Urothelium cell line (cell line): ENCODE results near the gene KCNK15.

Source experiments
- DNase-seq: peaks from one replicate; pipeline ENCODE4 v3.0.0; 2011; ENCODE audit warnings: low spot score, mixed read lengths
- FAIRE-seq: peaks from 2 replicates; lab custom pipeline; 2011; peaks lifted over from hg19 to GRCh38; lab: Jason Lieb, UNC

The KCNK15 gene

DNA sequence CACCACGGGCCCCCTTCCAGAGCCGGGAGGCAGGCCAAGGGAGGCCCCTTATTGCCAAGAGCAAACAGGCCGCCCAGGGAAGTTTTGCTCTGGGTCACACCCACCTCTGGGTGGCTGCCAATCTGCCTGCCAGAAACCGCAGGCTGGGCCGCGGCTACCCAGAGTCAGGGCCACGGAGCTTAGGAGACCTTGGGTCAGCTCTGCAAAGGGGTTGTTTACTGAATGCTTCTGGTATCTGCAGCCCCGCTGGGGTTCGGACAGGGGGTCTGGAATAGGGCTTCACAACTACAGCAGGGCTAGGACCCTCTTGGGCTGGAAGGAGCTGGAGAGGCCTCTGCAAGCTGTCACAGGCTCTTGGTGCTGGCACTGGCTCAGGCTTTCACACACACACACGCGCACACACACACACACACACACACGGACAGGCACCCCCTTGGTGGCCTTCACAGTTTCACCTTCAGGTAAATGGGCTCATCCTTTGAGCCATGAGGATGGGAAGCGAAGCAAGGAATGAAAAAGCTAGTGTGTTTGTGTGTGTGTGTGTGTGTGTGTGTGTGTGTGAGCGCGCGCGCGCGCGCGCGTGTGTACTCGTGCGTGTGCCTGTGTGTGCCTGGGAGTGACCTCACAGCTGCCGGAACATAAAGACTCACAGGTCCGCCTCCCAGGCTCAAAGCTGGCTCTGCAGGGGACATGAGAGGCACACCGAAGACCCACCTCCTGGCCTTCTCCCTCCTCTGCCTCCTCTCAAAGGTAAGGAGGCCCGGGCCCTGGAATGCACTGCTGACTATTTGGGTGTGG, 30.8 kb upstream of the KCNK15 start, which contains the start of gene CCN5:
Gene CCN5, plus strand, starts transcription at position 669 of the 798 bp plus-strand sequence. Its CDS starts 22 bp downstream, at position 691.
- DNase-seq: peak; percentile 94
- no peak for FAIRE-seq

DNA sequence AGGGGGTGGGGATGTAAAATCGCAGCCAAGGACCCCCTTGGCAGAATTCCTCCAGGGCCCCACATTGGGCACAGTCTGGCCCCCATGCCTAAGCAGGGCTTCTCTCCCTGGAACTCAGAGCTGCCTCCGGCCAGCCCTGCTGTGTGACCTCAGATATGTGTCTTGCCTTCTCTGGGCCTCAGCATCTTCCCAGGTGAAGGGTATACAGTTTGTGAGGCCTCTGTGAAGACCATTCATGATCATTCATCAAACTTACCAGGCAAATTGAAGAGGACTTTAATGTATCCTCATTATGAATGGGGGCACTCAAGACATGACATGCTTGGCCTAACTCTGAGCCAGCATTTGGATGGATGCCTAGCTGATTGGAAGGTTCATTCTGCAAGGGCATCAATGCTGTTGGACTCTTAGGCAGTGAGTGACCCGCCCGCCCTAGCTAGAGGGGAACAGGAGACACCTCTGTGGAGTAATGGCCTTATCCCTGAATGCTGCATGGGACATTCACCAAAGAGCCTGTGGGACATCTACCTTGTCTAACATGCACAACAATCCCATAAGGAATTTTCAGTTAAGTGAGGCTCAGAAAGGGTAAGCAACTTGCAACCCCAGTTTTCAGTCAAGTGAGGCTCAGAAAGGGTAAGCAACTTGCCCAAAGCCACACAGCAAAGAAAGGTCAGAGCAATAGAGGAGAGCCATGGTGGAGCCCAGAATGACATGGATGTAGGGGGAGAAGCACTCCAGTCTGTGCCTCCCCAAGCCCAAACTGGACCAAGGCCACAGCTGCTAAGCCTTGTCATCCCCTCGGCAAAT, 30.0 kb upstream of the KCNK15 start:
- DNase-seq (no peak), FAIRE-seq (no peak)

DNA sequence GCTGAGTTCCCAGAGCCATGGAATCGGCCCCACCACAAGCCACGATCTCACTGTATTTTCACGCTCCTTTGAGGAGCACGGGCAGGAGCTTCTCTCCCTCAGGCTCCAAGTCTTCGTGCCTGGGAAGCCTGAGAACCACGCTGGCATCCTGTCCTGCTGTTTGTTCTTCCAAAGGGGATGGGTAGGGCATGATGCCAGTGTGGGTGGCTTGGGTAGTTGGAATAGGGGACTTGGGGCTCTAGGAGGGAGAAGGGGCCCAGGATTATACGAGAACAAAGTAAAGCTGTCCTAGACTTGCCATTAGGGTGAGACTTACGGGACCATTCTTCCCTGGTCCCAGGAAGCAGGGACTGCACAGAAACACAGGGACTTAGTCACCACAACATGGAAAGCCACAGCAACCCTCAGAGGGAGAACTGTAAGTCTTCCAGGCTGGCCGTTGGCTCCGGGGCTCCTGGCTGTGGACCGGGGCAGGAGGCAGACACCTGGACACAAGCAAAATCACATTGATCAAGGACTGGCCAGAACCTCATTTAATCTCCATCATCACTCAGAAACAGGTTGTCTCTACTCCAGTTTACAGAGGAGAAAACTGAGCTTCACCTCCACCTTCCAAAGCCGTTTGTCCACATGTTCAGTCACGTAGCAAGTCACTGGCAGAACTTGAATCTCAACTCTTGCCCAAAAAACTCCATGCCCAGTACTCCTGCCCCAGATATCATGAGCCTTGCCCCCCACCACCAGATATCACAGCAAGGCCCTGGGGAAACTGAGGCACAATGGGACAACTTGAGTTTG, 29.2 kb upstream of the KCNK15 start:
- no peak for FAIRE-seq
- no peak for DNase-seq

DNA sequence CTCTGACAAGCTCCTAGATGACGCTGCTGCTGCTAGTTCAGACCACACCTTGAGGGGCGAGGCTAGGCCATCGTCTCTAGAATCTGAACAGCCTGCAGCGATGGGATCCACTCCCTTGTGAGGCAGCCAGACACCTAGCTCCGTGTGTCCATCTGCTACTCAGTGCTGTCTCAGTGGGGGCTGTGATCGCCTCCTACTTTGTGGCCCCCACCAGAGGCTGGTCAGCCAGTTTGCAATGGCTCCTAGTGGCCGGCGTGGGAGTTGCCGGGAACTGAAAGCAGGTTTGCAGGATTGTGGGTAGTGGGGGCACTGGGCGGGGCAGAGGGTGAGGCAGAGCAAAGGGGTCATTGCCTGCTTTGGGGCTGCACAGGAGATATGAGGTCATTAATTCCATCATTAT, 27.7 kb upstream of the KCNK15 start:
- DNase-seq: no peak
- no peak for FAIRE-seq

DNA sequence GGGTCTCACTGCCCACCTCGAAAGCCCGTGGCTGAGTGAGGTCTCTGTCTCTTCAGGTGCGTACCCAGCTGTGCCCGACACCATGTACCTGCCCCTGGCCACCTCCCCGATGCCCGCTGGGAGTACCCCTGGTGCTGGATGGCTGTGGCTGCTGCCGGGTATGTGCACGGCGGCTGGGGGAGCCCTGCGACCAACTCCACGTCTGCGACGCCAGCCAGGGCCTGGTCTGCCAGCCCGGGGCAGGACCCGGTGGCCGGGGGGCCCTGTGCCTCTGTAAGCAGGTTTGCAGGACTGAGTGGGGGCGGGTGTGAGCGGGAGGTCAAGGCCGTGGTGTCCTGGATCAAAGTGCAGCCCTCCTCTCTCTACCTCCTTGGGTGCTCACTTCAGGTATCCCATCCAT, 25.8 kb upstream of the KCNK15 start:
- FAIRE-seq (peak; percentile 92), DNase-seq (no peak)

DNA sequence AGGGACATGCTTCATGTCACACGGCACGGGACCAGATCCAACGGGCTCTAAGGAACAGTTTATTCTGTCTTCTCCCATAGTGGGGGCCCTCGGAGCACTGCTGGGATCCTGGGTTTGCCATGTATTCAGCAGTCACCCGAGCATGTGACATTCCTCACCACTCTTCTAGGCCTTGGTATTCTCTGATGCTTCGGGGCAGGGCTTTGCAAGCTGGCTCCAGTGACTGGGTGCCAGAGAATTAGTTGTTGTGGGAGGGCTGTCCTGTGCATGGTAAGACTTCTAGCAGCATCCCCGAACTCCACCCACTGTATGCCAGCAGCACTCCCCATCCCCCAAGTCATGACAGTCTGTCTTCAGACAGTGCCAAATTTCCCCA, 25.1 kb upstream of the KCNK15 start:
- peak; percentile 92 for DNase-seq
- FAIRE-seq: peak; percentile 93

DNA sequence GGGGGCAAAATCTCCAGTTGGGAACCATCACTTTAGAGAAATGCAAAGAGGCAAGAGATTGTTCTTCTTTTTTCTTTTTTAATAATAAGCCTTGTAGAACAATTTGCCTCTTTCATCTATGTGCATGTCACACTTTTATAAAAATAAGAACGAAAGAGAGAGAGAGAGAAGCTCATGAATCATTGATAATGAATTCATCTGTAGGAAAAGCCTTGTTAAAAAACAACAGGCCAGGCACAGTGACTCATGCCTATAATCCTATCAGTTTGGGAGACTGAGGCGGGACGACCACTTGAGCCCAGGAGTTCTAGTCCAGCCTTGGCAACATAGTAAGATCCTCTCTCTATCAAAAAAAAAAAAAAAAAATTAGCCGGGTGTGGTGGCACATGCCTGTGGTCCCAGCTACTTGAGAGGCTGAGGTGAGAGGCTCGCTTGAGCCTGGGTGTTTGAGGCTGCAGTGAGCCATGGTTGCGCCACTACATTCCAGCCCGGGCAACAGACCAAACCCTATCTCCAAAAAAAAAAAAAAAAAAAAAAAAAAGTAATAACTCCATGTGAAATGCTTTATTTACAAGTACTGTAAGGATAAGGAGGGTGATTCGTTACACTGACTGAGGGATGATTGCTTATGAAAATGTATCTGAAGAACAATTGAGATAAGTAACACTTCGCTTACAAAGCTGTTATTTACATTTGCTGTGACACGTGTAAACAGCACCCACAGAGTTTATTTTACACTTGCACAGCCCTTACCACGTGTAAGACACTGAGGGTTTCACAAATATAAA, 24.5 kb upstream of the KCNK15 start:
- DNase-seq (no peak), FAIRE-seq (no peak)

DNA sequence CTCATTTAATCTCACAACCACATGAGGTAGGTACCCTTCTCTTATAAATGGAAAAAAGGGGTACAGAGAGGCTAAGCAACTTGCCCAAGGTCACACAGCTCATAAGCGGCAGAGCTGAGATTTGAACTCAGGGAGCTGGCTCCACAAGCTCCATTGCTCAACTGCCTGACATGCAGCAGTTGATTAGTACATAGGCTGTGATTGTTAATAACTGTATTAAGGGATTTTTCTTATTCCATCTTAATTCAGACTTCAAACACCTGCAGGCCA, 23.9 kb upstream of the KCNK15 start:
- DNase-seq (no peak), FAIRE-seq (peak; percentile 59)

DNA sequence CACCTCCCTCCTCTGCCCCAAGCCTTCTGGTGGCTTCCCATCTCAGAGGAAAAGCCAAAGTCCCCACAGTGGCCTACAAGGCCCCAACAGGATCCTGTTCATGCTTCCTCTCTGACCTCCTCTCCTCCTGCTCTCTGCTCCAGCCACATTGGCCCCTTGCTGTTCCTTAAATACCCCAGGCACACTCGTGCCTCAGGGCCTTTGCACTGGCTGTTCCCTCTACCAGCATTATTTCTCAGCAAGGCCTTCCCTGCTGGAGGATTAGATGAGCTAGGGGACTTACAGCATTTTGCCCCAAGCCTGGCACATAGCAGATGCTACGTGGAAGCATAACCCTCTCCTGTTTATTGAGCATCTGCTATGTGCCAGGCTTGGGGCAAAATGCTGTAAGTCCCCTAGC, 22.7 kb upstream of the KCNK15 start:
- no peak for DNase-seq

DNA sequence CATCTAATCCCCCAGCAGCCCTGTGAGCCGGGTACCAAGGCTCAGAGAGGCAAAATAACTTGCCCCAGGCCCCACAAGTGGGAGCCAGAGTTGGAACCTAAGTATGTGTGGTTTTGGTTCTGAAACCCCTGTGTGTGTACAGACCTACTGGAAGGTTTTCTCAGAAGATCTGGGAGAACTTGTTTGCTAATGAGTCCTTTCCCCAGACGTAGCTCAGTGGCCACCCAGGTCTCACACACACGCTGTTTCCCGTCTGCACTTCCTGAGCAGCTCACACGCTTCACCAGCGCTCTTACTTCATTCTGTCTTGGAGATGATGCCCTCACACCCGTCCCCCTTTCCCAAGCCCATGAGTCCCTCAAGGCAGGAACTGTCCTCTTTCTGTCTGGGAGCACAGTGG, 22.3 kb upstream of the KCNK15 start:
- DNase-seq (no peak), FAIRE-seq (no peak)

More for the DNA sequence above, 22.7 kb upstream of the KCNK15 start:
- FAIRE-seq: peak; percentile 89

DNA sequence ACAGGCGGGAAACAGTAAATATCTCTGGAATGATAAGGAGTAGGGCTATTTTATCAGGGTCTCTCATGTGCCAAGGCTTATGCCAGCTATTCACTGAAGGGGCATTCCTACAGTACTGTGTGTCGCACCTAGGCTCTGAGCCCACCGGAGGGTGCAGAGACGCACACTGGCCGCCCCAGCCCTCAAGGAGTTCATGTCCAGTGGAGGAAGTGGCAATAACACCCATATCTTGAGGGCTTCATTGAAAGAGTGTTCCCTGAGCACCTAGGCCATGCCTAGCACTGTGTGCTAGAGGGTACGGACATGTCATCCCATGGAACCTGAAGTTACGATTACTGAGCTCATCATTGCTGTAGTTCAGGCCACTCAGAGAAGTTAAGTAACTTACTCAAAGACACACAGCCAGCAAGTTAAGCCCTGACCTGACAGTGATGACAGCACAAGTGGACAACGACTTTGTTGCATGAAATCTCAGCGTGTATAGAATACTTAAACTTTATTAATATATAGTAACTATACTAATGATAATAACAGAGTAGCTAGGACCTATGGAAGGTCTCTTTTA, 21.8 kb upstream of the KCNK15 start:
- FAIRE-seq: peak; percentile 67

DNA sequence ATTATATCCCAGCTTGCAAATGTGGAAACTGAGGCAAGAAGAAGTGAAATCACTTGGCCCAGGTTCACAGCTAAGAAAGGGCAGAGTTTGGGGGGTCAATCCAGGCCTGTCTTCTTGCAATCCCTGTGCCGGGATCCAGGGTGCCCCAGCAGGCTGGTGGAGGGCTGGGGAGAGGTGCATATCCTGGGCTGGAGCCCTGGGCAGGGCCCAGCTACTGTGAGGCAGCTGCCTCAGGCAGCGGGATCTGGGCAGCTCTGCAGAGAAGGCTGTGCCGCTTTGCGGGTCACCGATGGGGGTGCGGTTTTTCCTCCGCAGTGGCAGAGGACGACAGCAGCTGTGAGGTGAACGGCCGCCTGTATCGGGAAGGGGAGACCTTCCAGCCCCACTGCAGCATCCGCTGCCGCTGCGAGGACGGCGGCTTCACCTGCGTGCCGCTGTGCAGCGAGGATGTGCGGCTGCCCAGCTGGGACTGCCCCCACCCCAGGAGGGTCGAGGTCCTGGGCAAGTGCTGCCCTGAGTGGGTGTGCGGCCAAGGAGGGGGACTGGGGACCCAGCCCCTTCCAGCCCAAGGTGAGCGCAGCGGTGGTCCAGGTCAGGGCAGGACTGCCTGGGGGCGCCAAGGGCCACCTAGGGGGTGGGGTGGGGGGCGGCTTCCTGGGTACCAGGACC, 21.1 kb upstream of the KCNK15 start:
- DNase-seq: no peak
- peak; percentile 85 for FAIRE-seq

More for the DNA sequence above, 21.8 kb upstream of the KCNK15 start:
- no peak for DNase-seq

DNA sequence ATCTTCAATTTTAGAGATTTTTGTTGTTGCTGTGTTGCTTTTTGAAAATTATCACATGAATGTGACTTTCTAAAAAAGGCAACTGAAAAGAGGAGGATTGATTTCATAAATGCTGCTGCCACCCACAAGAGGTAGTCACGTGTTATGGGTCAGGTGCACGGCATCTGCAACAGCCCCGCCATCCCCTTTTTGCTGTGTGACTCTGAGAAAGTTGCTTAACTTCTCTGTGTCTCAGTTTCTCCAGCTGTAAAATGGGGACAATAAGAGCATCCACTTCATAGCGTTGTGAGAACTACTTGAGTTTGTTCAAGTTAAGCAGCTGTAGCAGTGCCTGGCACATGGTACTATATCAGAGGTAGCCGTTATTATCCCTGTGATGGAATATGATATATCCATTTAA, 19.8 kb upstream of the KCNK15 start:
- no peak for DNase-seq
- FAIRE-seq: peak; percentile 83

DNA sequence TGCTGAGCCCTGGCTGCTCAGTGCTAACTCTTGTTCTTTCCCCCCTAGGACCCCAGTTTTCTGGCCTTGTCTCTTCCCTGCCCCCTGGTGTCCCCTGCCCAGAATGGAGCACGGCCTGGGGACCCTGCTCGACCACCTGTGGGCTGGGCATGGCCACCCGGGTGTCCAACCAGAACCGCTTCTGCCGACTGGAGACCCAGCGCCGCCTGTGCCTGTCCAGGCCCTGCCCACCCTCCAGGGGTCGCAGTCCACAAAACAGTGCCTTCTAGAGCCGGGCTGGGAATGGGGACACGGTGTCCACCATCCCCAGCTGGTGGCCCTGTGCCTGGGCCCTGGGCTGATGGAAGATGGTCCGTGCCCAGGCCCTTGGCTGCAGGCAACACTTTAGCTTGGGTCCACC, 18.6 kb upstream of the KCNK15 start:
- FAIRE-seq: no peak
- DNase-seq: no peak

DNA sequence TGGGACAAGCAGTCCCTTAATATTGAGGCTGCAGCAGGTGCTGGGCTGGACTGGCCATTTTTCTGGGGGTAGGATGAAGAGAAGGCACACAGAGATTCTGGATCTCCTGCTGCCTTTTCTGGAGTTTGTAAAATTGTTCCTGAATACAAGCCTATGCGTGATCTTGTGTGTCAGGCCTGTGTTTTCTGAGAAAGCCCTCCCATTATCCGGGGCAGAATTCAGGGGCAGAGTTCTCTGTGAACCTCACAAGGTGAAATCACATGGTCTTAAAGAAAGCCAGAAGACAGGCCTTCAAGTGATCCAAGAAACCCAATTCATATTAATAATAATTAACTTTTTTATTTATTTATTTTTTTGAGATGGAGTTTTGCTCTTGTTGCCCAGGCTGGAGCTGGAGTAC, 18.0 kb upstream of the KCNK15 start:
- DNase-seq: no peak
- FAIRE-seq: no peak

DNA sequence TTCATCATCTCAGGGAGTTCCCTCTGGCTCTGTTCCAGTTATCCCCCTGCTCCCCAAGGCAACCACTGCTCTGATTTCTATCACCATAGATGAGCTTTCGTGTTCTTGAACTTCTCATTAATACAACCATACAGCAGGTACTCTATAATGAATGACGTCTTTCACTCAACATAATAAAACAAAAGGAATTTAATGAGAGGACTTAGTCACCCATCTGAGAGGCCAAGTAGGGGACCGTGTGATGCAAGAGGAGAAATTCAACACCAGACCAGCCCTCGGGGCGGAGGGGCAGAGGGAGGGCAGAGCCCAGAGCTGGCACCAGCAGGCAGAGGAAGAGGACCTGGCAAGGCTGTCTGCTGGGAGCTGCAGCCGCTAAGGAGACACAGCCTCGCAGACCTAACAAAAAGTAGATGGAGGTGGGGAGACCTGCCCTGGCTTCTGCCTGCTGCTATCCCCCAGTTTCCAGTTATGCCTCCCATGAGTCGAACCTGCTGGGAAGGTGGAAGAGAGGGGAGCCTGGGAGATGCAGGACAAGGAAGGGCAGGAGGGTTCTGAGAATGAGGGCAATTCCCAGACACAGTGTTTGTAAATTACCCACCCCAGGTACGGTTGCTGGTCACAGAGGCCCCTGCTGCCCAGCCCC, 16.7 kb upstream of the KCNK15 start:
- DNase-seq (peak; percentile 97), FAIRE-seq (peak; percentile 94)

DNA sequence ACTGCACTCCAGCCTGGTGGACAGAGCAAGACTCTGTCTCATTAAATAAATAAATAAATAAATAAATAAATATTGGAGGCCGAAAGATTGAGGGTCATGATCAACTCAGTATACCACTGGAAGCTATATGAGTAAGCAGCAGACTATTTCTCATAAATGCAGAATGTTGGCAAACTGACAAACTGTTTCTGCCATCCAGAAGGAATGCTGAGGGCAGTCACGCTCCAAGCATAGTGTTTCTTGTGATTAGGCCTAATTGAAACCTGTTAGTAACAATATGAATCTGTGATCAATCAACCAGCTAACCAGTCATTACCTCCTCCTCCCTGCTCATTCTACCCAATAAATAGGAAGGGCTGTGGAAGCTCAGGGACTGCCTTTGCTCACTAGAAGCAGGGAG, 15.2 kb upstream of the KCNK15 start:
- peak; percentile 55 for DNase-seq
- peak; percentile 35 for FAIRE-seq

DNA sequence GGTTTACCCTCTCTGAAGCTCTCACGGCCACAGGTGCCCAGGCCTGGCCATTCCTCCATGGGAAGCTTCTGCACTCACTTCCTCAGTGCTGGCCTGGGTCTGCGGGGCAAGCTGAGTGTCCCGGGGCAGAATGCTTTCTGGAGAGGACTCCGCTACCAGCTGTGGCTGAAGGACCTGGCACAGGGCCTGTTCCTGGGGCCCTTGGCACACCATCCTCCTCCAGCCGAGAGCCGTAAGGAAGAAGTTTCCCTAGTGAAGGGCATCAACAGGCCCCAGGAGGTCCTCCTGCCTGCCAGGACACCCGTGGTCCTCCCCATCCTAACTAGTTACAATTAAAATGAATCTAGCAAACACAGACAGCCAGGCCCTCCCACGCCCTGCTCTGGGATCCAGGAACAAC, 14.0 kb upstream of the KCNK15 start:
- FAIRE-seq (no peak), DNase-seq (no peak)

DNA sequence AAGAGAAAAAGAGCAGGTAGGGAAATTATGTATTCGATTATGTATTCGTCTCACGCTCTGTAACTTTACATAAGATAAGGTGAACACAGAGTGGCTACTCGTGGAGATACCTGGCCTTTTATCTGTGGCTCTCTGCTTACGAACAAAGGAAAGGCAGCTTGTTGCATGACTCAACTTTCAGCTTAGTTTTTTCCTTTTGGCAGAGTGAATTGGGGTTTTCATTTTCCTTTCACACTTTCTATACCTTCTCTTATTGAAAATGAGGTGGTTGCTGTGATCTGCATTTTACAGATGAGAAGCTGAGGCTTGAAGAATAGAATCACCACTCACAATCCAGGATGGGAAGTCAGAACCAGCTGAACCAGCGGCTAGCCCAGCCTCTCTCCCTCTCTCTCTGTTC, 13.3 kb upstream of the KCNK15 start:
- DNase-seq (no peak), FAIRE-seq (no peak)
